IMR-90 (cell line): ENCODE results near the gene ZNF430. TPM values are rescaled to one million over a fixed set of nuclear protein-coding genes. Genes with fewer than 3 reads are reported as not detected.
"Not testable (repeated sequence)": the region's sequence is repeated elsewhere in the genome, so short reads cannot be mapped to it uniquely, and the experiment has no call there.

Experiments
- ATAC-seq: fragments of 200-7000 bp; cut with Tn5 transposase; 2 replicates; pipeline ENCODE4 v1.9.1; 2020; ENCODE audit warnings: low read depth, mild to moderate bottlenecking, moderate library complexity
- BruUV-seq: library from RNA; stranded (reverse); fragments of 400-500 nt; replicated peaks from 2 replicates; lab custom pipeline; 2021; lab: Mats Ljungman, UMichigan
- CTCF ChIA-PET: fragments of 300-600 bp; formaldehyde crosslinking; extraction: SDS; loops from one replicate; lab custom pipeline; 2021; ENCODE audit warnings: antibody characterized with exemption; lab: Yijun Ruan, JAX
- POLR2A ChIA-PET: fragments of 300-600 bp; sonication (Branson Sonifier 250); formaldehyde crosslinking; loops from one replicate; lab custom pipeline; 2022; ENCODE audit warnings: antibody characterized with exemption; ENCODE audit not compliant: unreplicated experiment; lab: Charles Lee
- DNase-seq: peaks from one replicate; pipeline ENCODE4 v3.0.0; 2013
- H2AFZ ChIP-seq: replicated peaks from 2 replicates; pipeline ENCODE3; 2013; ENCODE audit warnings: low read length, mild to moderate bottlenecking; ENCODE audit not compliant: poor library complexity
- H2AK5ac ChIP-seq: 2 replicates; pipeline ENCODE4 v1.6.1; 2013; ENCODE audit warnings: low read depth, low read length, inconsistent platforms
- H2AK9ac ChIP-seq: replicated peaks from 2 replicates; pipeline ENCODE3; 2013; ENCODE audit warnings: mild to moderate bottlenecking, low read depth, low read length, moderate library complexity; ENCODE audit not compliant: poor library complexity
- H2BK120ac ChIP-seq: 2 replicates; pipeline ENCODE4 v1.6.1; 2013; ENCODE audit warnings: low read depth, low read length, inconsistent platforms
- H2BK15ac ChIP-seq: 3 replicates; pipeline ENCODE4 v1.6.1; 2013; ENCODE audit warnings: low read depth, low read length, inconsistent platforms
- H2BK20ac ChIP-seq: 2 replicates; pipeline ENCODE4 v1.6.1; 2013; ENCODE audit warnings: low read depth, mild to moderate bottlenecking, inconsistent platforms, low read length, moderate library complexity
- H2BK5ac ChIP-seq: 2 replicates; pipeline ENCODE4 v1.6.1; 2013; ENCODE audit warnings: mild to moderate bottlenecking, low read depth, low read length, inconsistent platforms; ENCODE audit not compliant: poor library complexity, severe bottlenecking
- H3K14ac ChIP-seq: replicated peaks from 2 replicates; pipeline ENCODE4 v1.6.1; 2013; ENCODE audit warnings: low read depth, low read length, inconsistent platforms
- H3K18ac ChIP-seq: 2 replicates; pipeline ENCODE4 v1.6.1; 2013; ENCODE audit warnings: low read depth, low read length, control low read depth
- H3K23ac ChIP-seq: 2 replicates; pipeline ENCODE4 v1.6.1; 2013; ENCODE audit warnings: low read depth, low read length, inconsistent platforms
- H3K27ac ChIP-seq: 2 replicates; pipeline ENCODE4 v1.5.1; 2013; ENCODE audit warnings: mild to moderate bottlenecking, control low read depth, low read length; ENCODE audit not compliant: insufficient read depth
- H3K27me3 ChIP-seq: 2 replicates; pipeline ENCODE4 v1.6.1; 2013; ENCODE audit warnings: low read length; ENCODE audit not compliant: control insufficient read depth, insufficient read depth
- H3K36me3 ChIP-seq: 2 replicates; pipeline ENCODE4 v1.6.1; 2013; ENCODE audit warnings: low read length, mixed read lengths; ENCODE audit not compliant: control insufficient read depth, insufficient read depth
- H3K4ac ChIP-seq: 2 replicates; pipeline ENCODE4 v1.6.1; 2013; ENCODE audit warnings: low read depth, low read length, inconsistent platforms
- H3K4me1 ChIP-seq: 2 replicates; pipeline ENCODE4 v1.6.1; 2013; ENCODE audit warnings: low read length, mixed read lengths; ENCODE audit not compliant: control insufficient read depth, insufficient read depth
- H3K4me2 ChIP-seq: 2 replicates; pipeline ENCODE4 v1.6.1; 2013; ENCODE audit warnings: low read depth, mild to moderate bottlenecking, control low read depth, low read length, moderate library complexity
- H3K4me3 ChIP-seq: 2 replicates; pipeline ENCODE4 v1.5.1; 2013; ENCODE audit warnings: low read depth, mild to moderate bottlenecking, control low read depth, low read length, moderate library complexity; ENCODE audit not compliant: insufficient read depth
- H3K56ac ChIP-seq: 2 replicates; pipeline ENCODE4 v1.6.1; 2013; ENCODE audit warnings: low read length, inconsistent platforms; ENCODE audit not compliant: insufficient read depth; ENCODE audit errors: extremely low read depth
- H3K79me1 ChIP-seq, 2 experiments: 2 replicates each; pipeline ENCODE4 v1.6.1; 2013; ENCODE audit warnings: low read length in 2 of 2, inconsistent platforms in 1 of 2, low read depth in 1 of 2
- H3K9ac ChIP-seq: 2 replicates; pipeline ENCODE4 v1.6.1; 2013; ENCODE audit warnings: low read depth, low read length, control low read depth
- H3K9me1 ChIP-seq: 2 replicates; pipeline ENCODE4 v1.6.1; 2013; ENCODE audit warnings: low read length, inconsistent platforms; ENCODE audit not compliant: insufficient read depth
- H3K9me3 ChIP-seq: 2 replicates; pipeline ENCODE4 v1.6.1; 2013; ENCODE audit warnings: low read length; ENCODE audit not compliant: control insufficient read depth, insufficient read depth
- H4K20me1 ChIP-seq: 2 replicates; pipeline ENCODE4 v1.6.1; 2013; ENCODE audit warnings: low read length, inconsistent platforms; ENCODE audit not compliant: insufficient read depth
- H4K5ac ChIP-seq: 2 replicates; pipeline ENCODE4 v1.6.1; 2013; ENCODE audit warnings: mild to moderate bottlenecking, low read depth, low read length, control low read depth
- H4K8ac ChIP-seq, 2 experiments: 2 replicates each; pipeline ENCODE4 v1.6.1; 2013; ENCODE audit warnings: low read depth in 2 of 2, low read length in 2 of 2, control low read depth in 1 of 2, inconsistent platforms in 1 of 2
- H4K91ac ChIP-seq: 2 replicates; pipeline ENCODE4 v1.6.1; 2013; ENCODE audit warnings: low read depth, low read length, inconsistent platforms; ENCODE audit not compliant: insufficient read depth
- FOS ChIP-seq: fragments of 150-350 bp; IDR thresholded peaks from 2 replicates; pipeline ENCODE4 v1.6.1; 2016; ENCODE audit warnings: low read depth, low read length
- MAFK ChIP-seq: IDR thresholded peaks from 2 replicates; pipeline ENCODE4 v1.6.1; 2012; ENCODE audit warnings: low read depth, low read length, improper control_type of control experiment
- NFE2L2 ChIP-seq: fragments of 150-350 bp; IDR thresholded peaks from 2 replicates; pipeline ENCODE4 v1.6.1; 2016; ENCODE audit warnings: low read depth, mild to moderate bottlenecking, low read length
- POLR2A ChIP-seq: IDR thresholded peaks from 2 replicates; pipeline ENCODE4 v1.6.1; 2012; ENCODE audit warnings: mild to moderate bottlenecking, low read depth, low read length
- WGBS, 2 experiments: methylation state at CpG; one replicate each; pipeline versions ENCODE4 v1.1.5 to v1.1.7; 2013; ENCODE audit warnings: missing lambda C conversion rate in 2 of 2; ENCODE audit not compliant: insufficient read length in 1 of 2; ENCODE audit errors: extremely low coverage in 2 of 2; 5-methylcytosine and 5-hydroxymethylcytosine counted together
- dilution Hi-C: fragments of 300-500 bp; cut with HindIII; formaldehyde crosslinking; loops from one replicate; pipeline ENCODE4 v1.14.3; 2018; ENCODE audit warnings: low sequenced_read_pairs; ENCODE audit not compliant: unreplicated experiment
- in situ Hi-C: fragments of 300-500 bp; cut with MboI; formaldehyde crosslinking; loops from 3 replicates; pipeline ENCODE4 v1.14.3; 2019; ENCODE audit warnings: low sequenced_read_pairs, inconsistent platforms, mixed read lengths
- intact Hi-C: fragments of 100-400 bp; cut with micrococcal nuclease; formaldehyde crosslinking; loops from 2 replicates; pipeline ENCODE4 v1.10.0; 2022
- polyA plus RNA-seq, 3 experiments: library from polyadenylated mRNA; depleted of rRNA; stranded (reverse); fragments of >200 nt; gene quantifications; 2 replicates each; pipeline ENCODE4 v1.2.3, GENCODE V29; 2012; ENCODE audit warnings: low replicate concordance in 1 of 3
- total RNA-seq: library from RNA; depleted of rRNA; stranded (reverse); fragments of >200 nt; gene quantifications from 2 replicates; pipeline ENCODE4 v1.2.3, GENCODE V29; 2012

ZNF430 gene
- total and polyA plus RNA-seq, 2 of the 4 experiments (the other 2 are of a cell fraction): 5.4 to 8.4 TPM

DNA sequence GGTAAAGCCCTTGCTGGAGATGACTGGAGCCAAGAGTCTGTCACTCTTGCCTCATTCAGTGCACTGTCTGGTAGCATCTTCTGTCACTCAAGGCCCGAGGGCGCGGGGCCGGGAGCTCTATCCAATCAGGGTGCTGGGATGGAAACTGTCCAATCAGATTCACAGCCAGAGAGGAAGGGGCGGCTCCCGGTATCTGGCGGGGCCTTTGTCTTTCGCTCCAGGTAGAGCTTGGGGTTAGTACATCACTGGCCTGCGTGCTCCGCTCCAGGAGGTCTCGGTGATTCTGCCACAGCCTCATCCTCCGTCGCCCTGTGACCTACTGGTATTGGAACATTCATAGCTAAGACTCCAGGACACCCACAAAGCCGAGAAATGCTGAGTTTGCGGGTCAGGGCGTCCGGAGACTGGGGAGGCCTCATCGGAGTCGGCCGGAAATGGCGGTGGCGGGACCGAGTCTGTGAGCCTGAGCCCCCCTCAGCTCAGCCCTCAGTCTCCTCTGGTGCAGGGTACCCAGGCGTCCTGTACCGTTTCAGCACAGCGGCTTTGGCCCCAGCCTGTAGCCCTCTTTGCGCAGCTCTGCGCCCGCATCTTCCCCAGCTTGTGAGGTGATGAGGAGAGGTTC lies 20.6 kb upstream of the ZNF430 start:
- no peak overlapping the region for H2AK5ac ChIP-seq
- no peaks in the 10 kb centered on the region for H3K79me1 ChIP-seq
- no peaks in the 10 kb centered on the region for H3K4me1 ChIP-seq
- no peak overlapping the region for H3K4ac ChIP-seq
- no peak overlapping the region for H2BK5ac ChIP-seq
- dilution Hi-C loops (no loop called here), in situ Hi-C loops (no loop called here), intact Hi-C loops (no loop called here)
- CTCF ChIA-PET: no interaction called here
- no peak overlapping the region for H2BK20ac ChIP-seq
- peak overlapping the region; percentile 55 to 87; a peak in 2 of 4 replicates for H4K8ac ChIP-seq
- BruUV-seq: no TSS peak
- TF ChIP-seq FOS (peak; percentile 22; the same call in 1 of the 2 replicates), NFE2L2 (no peak), MAFK (0 out of 2 replicates have a peak, but pooled peaks have one; percentile 17), POLR2A (no peak)
- peak overlapping the region; percentile 70 for H3K4me3 ChIP-seq
- H3K9me3 ChIP-seq: peaks cover 2% of the 10 kb centered on the region; the same call in 1 of the 2 replicates
- H3K9ac ChIP-seq: peak overlapping the region; percentile 56; the same call in 1 of the 2 replicates
- POLR2A ChIA-PET: no interaction called here
- no peaks in the 10 kb centered on the region for H3K9me1 ChIP-seq
- H3K23ac ChIP-seq: no peak overlapping the region
- no peak overlapping the region for H3K27ac ChIP-seq
- no peak overlapping the region for H2BK15ac ChIP-seq
- peak; percentile 71 for DNase-seq
- no peak overlapping the region for H2AK9ac ChIP-seq
- H4K5ac ChIP-seq: no peak overlapping the region
- peak overlapping the region; percentile 88 for H2AFZ ChIP-seq
- peak; percentile 100 for ATAC-seq
- no peak overlapping the region for H3K18ac ChIP-seq
- H4K91ac ChIP-seq: no peak overlapping the region
- no peak overlapping the region for H3K56ac ChIP-seq
- H3K14ac ChIP-seq: no peak overlapping the region
- peak overlapping the region; percentile 95 for H3K4me2 ChIP-seq
- 2% methylated on average over 8 of the region's 29 CpGs; no CpG with 5 or more reads in 1 of the 2 experiments for WGBS, 2 experiments
- no peak overlapping the region for H2BK120ac ChIP-seq
- no peaks in the 10 kb centered on the region for H3K27me3 ChIP-seq
- no peaks in the 10 kb centered on the region for H4K20me1 ChIP-seq
- H3K36me3 ChIP-seq: no peaks in the 10 kb centered on the region

DNA sequence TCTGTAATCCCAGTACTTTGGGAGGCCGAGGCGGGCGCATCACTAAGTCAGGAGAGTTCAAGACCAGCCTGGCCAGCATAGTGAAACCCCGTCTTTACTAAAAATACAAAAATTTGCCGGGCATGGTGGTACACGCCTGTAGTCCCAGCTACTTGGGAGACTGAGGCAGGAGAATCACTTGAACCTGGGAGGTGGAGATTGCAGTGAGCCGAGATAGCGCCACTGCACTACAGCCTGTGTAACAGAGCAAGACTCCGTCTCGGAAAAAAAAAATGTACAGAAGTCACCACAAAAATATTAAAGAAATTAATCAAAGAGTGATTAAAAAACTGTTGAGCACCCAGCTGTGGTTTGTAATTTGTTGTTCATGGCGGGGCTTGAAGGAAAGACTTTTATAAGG lies 781 bp downstream of the ZNF430 start:
- Histone ChIP-seq H3K4me2 (peak overlapping the region; percentile 58), H3K27ac (peak overlapping the region; percentile 81), H3K79me1 (peaks cover 13 to 20% of the 10 kb centered on the region in 2 experiments; a peak in 3 of 4 replicates), H3K23ac (peak overlapping the region; percentile 78), H2BK5ac (peak overlapping the region; percentile 77), H3K4ac (peak overlapping the region; percentile 79; the same call in 1 of the 2 replicates), H3K14ac (peak overlapping the region; percentile 82; the same call in 1 of the 2 replicates), H3K9ac (peak overlapping the region; percentile 81), H4K8ac (peak overlapping the region; percentile 87 to 94; a peak in 2 of 4 replicates), H3K56ac (peak overlapping the region; percentile 64; the same call in 1 of the 2 replicates), H3K4me3 (peak overlapping the region; percentile 82), H2AFZ (peak overlapping the region; percentile 98)
- H2AK5ac ChIP-seq, H3K27me3 ChIP-seq, CTCF ChIA-PET, H3K4me1 ChIP-seq, H2AK9ac ChIP-seq, H3K18ac ChIP-seq, H4K5ac ChIP-seq, in situ Hi-C loops, H3K36me3 ChIP-seq, H2BK20ac ChIP-seq, H2BK120ac ChIP-seq, dilution Hi-C loops, DNase-seq, H2BK15ac ChIP-seq, H3K9me3 ChIP-seq, H3K9me1 ChIP-seq, H4K91ac ChIP-seq, H4K20me1 ChIP-seq, BruUV-seq: not testable (repeated sequence)
- no CpG with 5 or more reads among the region's 11 CpGs for WGBS, 2 experiments
- ATAC-seq: peak; percentile 2
- POLR2A ChIA-PET: interaction anchor here (0.5 kb wide), 1 partner anchor 48 kb away, joined by 3 read pairs; no protein-coding TSS in a partner anchor
- intact Hi-C loops: loop anchor here (5.0 to 10.0 kb wide), 2 partner anchors 99 to 124 kb away; partner anchors contain the start of genes ZNF431 and ZNF85
